HG03025 (cell line): ENCODE data around the gene DMBX1.

Source experiments
- ATAC-seq: cut with Tn5 transposase; IDR thresholded peaks from one replicate; pipeline ENCODE4 v1.9.1; 2021; ENCODE audit warnings: mild to moderate bottlenecking, moderate library complexity; ENCODE audit not compliant: unreplicated experiment, low FRiP score

DMBX1 gene

GRCh38 chr1:46458846-46459245, 30.8 kb upstream of the DMBX1 start:
- ATAC-seq, result no peak

DNA sequence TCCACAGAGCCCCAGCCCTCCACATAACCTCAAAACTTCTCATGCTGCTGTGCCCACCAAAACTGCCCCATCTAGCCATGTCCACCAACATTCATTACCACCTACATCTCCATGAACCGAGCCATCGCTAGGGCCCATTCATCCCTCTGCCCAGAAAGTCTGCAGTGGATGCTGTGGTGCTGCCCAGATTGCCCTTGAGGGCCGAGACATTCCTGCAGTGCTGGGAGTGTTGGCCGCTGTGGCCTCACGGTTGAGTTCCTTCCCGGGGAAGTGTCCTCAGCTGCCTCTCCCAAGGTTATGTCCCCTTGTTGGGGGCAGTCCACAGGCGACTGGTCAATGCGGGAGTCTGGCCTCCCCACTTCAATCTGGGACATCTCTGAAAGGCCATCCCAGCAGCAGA, 30.3 kb upstream of the DMBX1 start:
- ATAC-seq, result no peak

- ATAC-seq, result no peak
Measured at GRCh38 chr1:46461017-46461808, 28.4 kb upstream of the DMBX1 start.

DNA sequence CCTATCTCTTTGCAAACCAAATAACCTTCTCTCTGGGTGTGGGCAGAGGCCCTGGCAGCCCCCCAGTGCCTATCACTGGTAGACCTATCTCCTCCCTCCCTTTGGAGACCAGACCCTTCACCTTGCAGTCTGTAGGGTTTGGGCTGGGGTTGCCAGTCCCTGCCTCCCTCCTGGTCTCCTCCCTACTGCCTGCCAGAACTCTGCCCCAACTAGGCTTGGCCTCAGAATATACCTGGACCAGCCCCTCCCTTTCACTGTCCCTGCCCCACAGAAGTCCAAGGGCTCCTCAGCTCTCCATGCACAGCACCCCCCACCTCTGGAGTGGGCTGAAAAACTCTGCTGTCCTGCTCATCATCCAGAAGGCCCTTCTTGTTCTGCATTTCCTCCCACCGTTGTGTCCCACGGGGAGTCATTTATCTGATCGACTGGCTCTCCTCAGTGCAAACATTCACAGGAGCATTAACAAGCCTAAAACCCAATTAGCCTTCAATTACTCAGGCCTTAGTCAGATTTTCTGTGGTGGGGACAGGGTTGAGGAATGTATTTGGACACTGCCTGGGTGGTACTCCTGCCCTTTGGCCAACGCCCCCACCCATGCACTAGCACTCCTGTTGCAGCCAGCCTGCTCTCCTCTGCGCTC, 27.7 kb upstream of the DMBX1 start:
- no peak for ATAC-seq

GRCh38 chr1:46464013-46464548, 25.6 kb upstream of the DMBX1 start:
- ATAC-seq, result no peak

GRCh38 chr1:46464915-46465314, 24.7 kb upstream of the DMBX1 start:
- no peak for ATAC-seq

GRCh38 chr1:46465981-46466476, 23.6 kb upstream of the DMBX1 start:
- ATAC-seq, result no peak

- no peak for ATAC-seq
Measured at GRCh38 chr1:46466477-46467182, 23.0 kb upstream of the DMBX1 start.

GRCh38 chr1:46467183-46467504, 22.5 kb upstream of the DMBX1 start:
- no peak for ATAC-seq

DNA sequence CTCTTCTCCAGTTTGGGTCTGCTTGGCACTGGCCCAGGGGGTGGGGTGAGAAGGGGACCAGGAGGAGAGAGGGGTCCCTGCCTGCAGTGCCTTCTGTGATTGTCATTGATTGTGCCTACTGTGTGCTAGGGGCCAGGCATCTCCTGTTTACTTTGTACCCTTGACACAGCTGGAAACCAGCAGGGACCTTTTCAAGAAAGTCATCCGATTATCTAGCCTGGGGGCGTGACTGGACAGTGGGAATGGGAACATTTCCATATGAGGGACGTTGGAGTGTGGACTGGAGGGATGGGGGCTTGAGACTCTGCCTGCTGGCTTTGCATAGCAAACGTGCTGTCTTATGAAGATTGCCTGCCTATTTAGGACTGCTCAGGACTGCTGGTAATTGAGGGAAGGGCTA, 19.8 kb upstream of the DMBX1 start:
- no peak for ATAC-seq

DNA sequence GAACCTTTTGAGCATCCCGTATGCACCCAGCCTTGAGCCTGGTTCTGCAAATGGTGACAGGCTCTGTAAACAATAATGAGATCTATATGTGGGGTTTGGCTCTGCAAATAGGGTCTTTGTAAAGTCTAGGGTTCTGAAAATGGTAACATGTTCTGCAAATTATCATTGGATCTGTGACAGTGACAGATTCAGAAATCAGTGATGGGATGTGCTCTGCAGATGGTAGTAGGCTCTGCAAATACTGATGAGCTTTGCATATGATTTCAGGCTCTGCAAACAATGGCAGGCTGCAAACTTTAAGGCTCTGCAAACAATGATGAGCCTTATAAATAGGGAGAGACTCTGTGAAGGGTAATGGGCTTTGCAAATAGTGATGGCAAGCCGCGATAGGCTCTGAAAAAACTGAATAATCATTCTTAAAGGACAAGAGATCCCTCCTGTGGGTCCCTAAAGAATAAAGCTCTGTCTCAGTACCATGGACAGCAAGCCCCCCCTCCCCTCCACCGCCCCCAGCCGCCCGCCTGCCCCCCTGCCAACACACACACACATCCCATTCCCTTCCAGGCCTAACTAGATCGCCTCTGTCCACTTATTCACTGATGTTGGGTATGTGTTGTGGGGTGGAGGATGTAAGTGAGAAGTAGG, 17.7 kb upstream of the DMBX1 start:
- ATAC-seq, result no peak

- ATAC-seq, result no peak
Measured at GRCh38 chr1:46472498-46473181, 17.0 kb upstream of the DMBX1 start.

GRCh38 chr1:46473991-46474390, 15.6 kb upstream of the DMBX1 start:
- ATAC-seq, result no peak

DNA sequence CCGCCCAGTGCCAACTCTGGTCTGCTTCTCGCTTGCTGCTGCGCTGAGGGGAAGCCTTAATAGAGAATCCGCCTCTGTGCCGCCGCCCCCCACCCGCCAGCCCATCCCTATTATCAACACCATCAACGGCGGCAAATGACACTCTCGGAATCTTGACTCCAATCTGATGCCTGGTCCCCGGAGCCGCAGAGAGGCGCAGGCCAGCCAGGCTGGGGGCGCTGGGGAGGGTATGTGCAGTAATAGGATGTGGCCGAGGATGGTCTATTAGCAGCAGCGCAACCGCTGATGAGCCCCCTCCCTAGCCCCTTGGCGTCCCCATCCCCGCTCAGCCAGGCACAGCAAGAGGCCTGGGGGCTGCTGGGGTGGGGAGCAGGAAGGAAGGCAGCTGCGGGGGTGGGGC, 15.1 kb upstream of the DMBX1 start:
- no peak for ATAC-seq

- no peak for ATAC-seq
Measured at GRCh38 chr1:46476673-46477072, 13.0 kb upstream of the DMBX1 start.

DNA sequence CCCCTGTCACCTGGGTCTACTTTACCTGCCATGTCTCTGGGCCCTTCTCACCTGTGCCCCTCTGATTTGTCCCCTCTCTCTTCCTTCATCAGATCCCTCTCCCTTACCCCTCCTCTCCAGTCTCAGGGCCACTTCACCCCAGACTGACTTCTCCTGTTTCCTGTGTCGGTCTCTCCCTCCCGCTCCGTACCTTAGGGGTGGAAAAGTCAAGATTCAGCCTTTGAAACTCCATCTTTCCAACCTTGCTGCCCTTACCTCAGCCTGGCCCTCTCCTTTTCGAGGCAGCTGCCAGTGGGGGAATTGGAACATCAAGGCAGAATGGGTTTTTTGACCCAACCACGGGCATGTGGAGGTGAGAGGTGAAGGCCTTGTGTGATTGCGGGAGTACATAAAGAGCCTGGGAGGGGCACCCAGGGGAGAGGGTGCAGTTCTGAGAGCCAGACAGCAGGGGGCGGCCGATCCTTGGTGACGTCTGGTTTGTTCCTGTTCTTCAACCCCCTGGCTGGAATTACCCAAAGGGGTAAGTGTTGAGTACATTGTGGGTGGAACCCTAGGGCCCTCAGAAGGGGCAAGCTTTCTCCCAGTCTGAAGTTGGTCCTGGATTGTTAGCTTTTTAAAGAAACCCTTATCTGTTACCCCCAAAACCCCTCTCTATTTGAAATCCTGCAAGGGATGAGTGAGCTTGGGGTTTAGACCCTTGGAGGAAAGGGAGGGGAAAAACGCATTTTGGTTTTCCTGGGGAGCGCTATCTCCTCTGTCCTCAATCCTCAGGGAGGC, 12.3 kb upstream of the DMBX1 start:
- no peak for ATAC-seq

GRCh38 chr1:46478721-46479485, 10.7 kb upstream of the DMBX1 start:
- no peak for ATAC-seq

GRCh38 chr1:46479744-46480350, 9.8 kb upstream of the DMBX1 start:
- ATAC-seq, result no peak
